H1 (cell line): Measurements from ENCODE around the gene CACNA2D4. TPM values are rescaled to one million over a fixed set of nuclear protein-coding genes. Genes with fewer than 3 reads are reported as not detected.

Experiments used
- CBX5 ChIP-seq: fragments of 300-800, 300-1000 bp; sonication (generic); IDR thresholded peaks from 2 replicates; pipeline ENCODE4 v1.7.1; 2016; ENCODE audit warnings: antibody characterized with exemption, low read length, low read depth
- CTCF ChIP-seq, 3 experiments: IDR thresholded peaks; 1 replicate in 2 of 3; 2 replicates in 1 of 3; pipeline versions ENCODE4 v1.5.1 to v1.6.1; 2011; ENCODE audit warnings: low read length in 3 of 3, mild to moderate bottlenecking in 3 of 3, inconsistent platforms in 2 of 3, low read depth in 1 of 3, moderate library complexity in 1 of 3; ENCODE audit not compliant: insufficient read depth in 1 of 3; ENCODE audit errors: control extremely low read depth in 1 of 3
- KDM1A ChIP-seq: fragments of 200-600, 300-600 bp; sonication (generic); IDR thresholded peaks from 2 replicates; pipeline ENCODE4 v1.7.1; 2016; ENCODE audit warnings: mild to moderate bottlenecking, low read length, borderline replicate concordance
- TAF7 ChIP-seq: optimal IDR thresholded peaks from 2 replicates; pipeline ENCODE3; 2011; ENCODE audit warnings: low read depth, mild to moderate bottlenecking, inconsistent platforms, low read length, moderate library complexity, borderline replicate concordance
- polyA plus RNA-seq, 7 experiments: library from polyadenylated mRNA; depleted of rRNA in 3 of 7; stranded (reverse) in 5 of 7; unstranded in 2 of 7; fragments of >200 nt in 5 of 7; fragments of 200-250 nt in 2 of 7; gene quantifications; 1 replicate in 5 of 7; 2 replicates in 1 of 7; 4 replicates in 1 of 7; pipeline versions ENCODE4 v1.2.1 to v1.2.3, GENCODE V29; 2011 to 2013; ENCODE audit warnings: missing spikeins in 2 of 7, mixed read lengths in 2 of 7
- total RNA-seq: library from RNA; stranded (reverse); fragmentation: NEBNext Ultra II Directional; extraction: Animal tissue kit (Norgen Biotek cat#: 25700); gene quantifications from 2 replicates; pipeline ENCODE4 v1.2.1, GENCODE V29; 2021

Gene CACNA2D4
- total and polyA plus RNA-seq, 2 of the 8 experiments (the other 6 are each of a cell fraction or from before 2014, with no cell fraction given) = 0.44 to 0.88 TPM

- TF ChIP-seq KDM1A (peak; percentile 98), CTCF (IDR thresholded peaks at IDR 0.05; ENCODE audit: control extremely low read depth in 1 of 3, insufficient read depth in 1 of 3, low read depth in 1 of 3, low read length in 3 of 3) (peak in 2 of 3 experiments; percentile 89 to 92; a peak in 3 of 4 replicates), TAF7 (peak; percentile 55), CBX5 (no peak)
These were observed 122.5 kb downstream of the CACNA2D4 start (continued) for GRCh38 chr12:1795785-1796514.
